GM21717 (cell line): ENCODE data around the gene SNRPA.
"Not testable (repeated sequence)": the region's sequence is repeated elsewhere in the genome, so short reads cannot be mapped to it uniquely, and the experiment has no call there.

ENCODE experiments used
- ATAC-seq: cut with Tn5 transposase; IDR thresholded peaks from one replicate; pipeline ENCODE4 v1.9.1; 2021; ENCODE audit warnings: mild to moderate bottlenecking, moderate library complexity; ENCODE audit not compliant: unreplicated experiment

The SNRPA gene

DNA sequence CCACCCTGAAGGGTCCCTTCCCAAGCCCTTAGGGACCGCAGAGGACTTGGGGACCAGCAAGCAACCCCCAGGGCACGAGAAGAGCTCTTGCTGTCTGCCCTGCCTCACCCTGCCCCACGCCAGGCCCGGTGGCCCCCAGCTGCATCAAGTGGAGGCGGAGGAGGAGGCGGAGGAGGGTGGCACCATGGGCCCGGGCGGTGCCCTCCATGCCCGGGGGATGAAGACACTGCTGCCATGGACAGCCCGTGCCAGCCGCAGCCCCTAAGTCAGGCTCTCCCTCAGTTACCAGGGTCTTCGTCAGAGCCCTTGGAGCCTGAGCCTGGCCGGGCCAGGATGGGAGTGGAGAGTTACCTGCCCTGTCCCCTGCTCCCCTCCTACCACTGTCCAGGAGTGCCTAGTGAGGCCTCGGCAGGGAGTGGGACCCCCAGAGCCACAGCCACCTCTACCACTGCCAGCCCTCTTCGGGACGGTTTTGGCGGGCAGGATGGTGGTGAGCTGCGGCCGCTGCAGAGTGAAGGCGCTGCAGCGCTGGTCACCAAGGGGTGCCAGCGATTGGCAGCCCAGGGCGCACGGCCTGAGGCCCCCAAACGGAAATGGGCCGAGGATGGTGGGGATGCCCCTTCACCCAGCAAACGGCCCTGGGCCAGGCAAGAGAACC is 49.5 kb downstream of the SNRPA start:
- ATAC-seq, result no peak

DNA sequence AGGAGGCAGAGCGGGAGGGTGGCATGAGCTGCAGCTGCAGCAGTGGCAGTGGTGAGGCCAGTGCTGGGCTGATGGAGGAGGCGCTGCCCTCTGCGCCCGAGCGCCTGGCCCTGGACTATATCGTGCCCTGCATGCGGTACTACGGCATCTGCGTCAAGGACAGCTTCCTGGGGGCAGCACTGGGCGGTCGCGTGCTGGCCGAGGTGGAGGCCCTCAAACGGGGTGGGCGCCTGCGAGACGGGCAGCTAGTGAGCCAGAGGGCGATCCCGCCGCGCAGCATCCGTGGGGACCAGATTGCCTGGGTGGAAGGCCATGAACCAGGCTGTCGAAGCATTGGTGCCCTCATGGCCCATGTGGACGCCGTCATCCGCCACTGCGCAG is 50.0 kb downstream of the SNRPA start:
- no peak for ATAC-seq

DNA sequence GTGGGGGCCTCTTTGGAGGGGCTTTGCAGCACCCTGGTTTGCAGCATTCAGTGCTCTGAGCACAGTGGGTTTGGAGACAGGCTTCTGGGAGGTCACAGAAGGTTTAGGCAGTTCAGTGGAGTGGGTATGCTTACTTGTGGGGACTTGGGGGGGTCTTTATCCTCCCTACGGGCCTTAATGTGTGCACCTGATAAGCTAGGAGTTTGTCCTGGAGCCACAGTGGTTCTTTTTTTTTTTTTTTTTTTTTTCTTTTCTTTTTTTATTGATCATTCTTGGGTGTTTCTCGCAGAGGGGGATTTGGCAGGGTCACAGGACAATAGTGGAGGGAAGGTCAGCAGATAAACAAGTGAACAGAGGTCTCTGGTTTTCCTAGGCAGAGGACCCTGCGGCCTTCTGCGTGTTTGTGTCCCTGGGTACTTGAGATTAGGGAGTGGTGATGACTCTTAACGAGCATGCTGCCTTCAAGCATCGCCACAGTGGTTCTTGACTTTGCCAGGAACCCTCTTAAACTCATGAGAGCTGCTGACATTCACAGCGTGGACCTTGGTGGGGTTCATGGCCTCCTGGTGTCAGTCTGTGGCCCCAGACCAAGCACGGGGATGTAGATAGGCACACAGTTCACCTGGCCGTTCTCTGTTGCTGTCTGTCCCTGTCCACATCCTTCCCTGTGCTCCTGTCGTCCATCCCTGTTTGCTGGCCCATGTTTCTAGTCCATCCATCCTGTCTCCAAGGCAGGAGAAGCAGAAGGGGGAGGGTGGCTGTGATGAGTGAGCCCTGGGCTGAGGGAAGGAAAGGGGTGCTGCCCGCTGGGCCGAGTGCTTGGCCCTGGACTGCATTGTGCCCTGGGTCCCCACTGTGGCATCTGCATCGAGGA is 50.7 kb downstream of the SNRPA start:
- no peak for ATAC-seq

DNA sequence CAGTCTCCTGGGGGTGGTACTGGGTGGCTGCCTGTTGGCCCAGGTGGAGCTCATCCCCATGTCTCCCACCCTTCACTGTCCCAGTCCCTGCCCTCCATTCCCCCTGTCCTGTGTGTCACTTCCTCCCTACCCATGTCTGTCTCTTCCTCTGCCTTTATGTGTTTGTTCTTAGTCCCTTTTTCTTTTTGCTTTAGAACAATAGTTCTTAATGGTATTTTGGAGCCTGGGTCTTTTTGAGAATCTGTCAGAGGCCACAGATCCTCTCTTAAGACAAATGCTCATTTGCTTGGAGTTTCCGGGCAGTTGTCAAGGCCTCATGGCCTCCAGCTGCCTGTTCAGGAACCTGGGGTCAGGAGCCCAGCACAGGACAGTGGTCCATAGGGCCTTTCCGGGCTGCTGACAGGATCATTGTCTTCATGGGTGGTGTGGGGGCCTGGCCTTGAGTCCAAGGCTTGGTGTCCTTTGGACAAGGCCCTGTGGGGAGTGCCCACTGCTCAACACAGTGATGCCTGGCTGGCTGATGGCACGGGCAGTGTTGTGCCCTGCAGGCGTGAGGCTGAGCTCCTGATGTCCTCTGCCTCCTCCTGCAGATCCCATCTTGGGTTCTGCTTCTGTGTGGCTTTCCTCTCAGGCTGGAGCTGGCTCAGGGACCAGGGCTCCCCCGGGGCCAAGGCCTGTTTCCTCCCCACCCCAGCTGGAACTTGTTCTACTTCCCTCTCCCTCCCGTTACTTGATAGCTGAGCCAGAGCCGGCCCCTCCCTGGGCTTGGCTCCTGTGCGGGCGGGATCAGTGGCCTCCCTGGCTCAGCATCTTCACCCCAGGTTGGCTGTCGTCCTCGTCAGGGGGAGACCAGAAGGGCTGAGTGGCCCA is 51.5 kb downstream of the SNRPA start:
- no peak for ATAC-seq

DNA sequence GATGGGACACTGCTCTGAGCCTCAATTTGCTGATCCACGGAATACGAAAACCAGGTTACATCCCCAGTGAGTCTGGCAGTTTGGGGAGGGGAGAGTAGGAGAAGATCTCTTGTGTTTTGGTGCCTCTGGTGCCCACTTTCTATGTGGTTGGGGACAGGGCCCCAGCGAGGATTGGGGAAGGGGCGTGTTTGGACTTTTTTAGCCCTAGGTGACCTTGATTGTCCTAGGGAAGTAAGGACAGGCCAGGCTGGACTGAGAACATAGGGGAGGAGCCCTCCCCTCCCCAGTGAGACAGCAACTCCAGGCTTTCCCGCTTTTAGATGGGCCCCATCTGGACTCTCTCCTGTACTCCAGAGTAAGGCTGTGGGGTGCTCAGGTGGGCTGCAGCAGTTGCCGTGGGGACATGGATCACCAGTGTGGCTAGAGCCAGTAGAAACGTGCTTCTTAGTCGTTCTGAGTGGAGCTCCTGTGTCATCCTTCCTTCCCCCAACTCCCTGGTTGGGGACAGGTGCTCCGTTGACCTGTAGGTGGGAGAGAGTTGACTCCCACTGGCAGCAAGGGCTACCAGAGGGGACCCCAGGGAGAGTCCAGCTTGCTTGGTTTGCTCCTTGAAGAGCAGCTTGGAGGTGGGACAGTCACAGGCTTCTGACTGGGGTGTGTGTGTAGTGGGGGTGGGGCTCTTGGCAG is 52.3 kb downstream of the SNRPA start:
- no peak for ATAC-seq

DNA sequence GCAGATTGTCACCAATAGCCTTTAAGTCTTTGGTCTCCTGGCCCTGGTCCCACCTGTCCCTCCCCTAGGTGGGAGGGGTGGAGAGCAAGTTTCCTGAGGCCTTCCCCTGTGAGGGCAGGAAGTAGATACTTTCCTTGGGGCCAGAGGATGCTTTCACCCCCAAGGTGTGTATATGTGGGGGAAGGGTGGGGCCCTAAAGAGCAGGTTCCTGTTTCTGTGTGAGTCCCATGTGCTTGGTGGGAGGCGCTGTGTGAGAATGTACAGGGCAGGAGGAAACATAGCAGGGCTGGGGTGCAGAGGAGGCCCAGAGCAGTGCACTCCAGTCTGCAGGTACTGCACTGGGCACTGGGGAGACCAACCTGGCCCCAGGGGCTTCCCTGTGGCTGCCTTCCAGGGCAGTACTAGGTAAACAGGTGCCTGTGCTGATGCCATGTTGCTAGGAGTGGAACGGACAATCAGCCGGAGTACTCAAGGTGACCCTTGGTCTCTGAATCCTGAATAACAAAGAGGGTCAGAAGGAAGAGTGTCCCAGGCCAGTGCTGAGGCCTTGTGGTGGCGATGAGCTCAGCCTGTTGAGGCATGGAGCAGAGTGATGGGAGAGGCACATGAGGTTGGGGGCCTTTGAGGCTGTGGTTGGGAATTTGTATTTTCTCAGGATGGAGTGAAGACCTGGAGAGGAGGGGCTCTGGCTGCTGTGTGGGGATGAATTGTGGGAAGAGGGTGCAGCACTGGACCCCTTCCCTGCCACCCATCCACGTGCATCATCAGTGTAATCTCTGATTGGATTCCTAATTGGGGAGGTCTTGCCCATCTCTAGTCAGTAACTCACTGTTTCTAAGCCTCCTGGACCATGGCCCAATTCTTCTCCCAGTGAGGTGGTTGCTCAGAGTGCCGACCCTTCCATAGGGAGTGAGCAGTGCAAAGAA is 53.1 kb downstream of the SNRPA start:
- ATAC-seq, result no peak

DNA sequence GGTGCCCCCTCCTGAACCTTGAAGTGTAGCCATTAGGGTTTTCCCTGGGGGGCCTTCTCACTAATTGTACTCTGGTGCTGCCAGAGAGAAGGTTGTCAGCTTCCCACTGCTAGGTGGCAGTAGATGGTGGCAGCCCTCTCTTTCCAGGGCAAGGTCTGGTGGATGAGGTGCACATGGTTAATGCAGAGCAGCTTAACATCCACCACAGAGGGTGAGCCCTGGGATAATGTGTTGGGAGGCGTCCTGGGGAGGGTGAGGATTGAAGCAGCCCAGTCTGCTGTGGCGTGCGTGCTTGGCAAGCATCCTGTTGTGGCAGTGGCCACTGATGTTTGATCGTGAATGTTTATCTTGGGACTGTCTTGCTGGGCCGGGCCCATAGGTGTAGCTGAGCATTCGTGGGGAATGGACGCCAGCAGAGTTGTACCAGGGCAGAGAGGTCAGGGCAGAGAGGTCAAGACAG is 53.8 kb downstream of the SNRPA start:
- no peak for ATAC-seq

DNA sequence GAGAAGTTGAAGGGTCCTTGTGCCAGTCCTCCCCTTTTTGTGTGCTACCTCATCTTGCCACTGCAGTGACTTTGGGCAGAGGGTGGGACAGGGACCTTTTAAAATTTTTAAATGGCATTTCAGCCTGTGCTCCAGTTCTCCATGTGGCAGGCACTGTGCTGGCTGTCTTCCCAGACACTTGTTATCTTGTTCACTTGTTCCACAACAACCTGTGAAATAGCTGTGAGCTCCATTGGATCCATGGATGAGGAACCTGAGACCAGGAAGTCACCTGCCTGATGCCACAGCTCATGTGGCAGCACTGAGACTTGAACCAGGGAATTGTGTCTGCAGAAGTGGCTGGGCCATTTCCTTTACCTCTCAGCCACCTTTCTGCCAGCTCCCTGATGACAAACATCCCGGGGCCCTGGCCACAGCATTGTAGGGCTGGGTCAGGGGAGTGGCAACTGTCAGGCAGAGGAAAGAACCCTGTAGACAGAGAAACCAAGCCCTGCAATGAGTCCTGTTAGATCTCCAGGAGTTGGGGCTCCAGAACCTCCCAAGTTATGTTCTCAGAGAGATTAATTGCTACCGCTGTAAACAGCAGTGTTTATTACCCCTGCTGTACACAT is 54.4 kb downstream of the SNRPA start:
- no peak for ATAC-seq

DNA sequence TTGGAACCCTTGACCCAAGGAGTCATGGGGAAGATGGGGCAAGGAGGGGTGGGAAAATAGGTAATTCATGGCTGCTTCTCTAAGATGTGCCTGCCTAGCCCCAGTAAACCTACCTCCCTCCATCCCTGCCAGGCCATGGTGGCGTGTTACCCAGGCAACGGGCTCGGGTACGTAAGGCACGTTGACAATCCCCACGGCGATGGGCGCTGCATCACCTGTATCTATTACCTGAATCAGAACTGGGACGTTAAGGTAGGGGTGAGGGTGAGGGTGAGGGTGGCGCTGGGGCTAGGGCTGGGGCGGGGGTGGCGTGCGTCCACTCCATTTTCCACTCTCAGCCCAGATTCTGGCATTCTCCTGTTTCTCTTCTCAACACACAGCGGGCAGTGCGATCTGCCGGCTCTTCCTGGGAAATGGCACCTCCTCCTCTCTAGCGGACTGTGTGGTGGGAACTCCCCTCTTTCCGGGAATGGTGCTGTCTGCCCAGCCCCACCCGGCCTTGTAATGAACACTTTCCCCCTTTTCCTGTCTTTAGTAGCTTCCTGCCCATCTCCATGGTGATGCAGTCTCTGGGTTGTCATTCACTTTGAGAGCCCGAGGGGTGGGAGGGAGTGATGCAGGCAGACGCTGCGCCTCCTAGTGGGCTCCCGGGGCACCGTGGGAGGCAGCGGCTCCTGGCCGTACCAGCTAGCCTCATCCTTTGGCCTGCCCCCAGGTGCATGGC is 55.6 kb downstream of the SNRPA start:
- no peak for ATAC-seq

DNA sequence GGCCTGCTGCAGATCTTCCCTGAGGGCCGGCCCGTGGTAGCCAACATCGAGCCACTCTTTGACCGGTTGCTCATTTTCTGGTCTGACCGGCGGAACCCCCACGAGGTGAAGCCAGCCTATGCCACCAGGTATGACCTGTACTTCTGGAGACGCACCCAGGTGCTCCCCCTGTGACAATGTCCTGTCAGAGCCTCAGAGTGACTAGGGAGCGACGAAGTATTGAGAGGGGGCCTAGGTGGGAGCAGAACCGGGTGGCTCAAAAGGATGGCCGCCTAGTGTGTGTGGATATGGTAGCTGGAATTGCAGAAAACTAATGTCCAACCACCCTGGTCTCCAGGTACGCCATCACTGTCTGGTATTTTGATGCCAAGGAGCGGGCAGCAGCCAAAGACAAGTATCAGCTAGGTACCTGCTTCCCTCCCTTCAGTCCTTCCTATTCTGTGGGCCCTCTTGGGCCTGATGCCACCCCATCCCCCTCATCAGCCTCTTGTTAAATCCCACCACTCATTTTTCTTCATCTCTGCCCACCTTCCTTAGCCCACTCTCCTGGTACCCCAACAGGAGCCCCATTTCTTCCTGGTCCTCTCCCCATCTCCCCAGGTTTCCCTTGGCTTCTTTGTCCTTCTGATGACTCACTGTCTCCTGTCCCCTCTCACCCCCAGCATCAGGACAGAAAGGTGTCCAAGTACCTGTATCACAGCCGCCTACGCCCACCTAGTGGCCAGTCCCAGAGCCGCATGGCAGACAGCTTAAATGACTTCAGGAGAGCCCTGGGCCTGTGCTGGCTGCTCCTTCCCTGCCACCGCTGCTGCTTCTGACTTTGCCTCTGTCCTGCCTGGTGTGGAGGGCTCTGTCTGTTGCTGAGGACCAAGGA is 56.4 kb downstream of the SNRPA start:
- ATAC-seq, result no peak

DNA sequence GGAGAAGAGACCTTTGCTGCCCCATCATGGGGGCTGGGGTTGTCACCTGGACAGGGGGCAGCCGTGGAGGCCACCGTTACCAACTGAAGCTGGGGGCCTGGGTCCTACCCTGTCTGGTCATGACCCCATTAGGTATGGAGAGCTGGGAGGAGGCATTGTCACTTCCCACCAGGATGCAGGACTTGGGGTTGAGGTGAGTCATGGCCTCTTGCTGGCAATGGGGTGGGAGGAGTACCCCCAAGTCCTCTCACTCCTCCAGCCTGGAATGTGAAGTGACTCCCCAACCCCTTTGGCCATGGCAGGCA is 57.0 kb downstream of the SNRPA start:
- no peak for ATAC-seq

DNA sequence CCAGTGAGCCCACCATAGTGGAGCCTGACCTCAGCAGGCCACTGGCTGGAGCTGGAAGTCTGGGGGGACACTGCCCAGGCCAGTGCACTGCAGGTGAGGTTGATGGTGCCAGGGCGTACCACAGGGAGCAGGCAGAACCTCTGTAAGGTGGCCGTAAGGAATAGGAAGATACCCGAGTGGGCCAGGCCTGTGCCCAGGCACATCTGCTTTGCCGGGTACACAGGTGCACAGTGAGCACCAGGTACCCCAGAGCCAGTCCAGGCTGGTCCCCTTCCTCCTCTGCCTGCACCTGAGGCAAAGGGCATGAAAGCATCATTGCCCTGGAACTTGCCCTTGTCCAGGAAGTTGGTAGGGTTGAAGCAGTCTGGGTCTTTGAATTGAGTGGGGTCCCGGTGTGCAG is 57.5 kb downstream of the SNRPA start:
- no peak for ATAC-seq

DNA sequence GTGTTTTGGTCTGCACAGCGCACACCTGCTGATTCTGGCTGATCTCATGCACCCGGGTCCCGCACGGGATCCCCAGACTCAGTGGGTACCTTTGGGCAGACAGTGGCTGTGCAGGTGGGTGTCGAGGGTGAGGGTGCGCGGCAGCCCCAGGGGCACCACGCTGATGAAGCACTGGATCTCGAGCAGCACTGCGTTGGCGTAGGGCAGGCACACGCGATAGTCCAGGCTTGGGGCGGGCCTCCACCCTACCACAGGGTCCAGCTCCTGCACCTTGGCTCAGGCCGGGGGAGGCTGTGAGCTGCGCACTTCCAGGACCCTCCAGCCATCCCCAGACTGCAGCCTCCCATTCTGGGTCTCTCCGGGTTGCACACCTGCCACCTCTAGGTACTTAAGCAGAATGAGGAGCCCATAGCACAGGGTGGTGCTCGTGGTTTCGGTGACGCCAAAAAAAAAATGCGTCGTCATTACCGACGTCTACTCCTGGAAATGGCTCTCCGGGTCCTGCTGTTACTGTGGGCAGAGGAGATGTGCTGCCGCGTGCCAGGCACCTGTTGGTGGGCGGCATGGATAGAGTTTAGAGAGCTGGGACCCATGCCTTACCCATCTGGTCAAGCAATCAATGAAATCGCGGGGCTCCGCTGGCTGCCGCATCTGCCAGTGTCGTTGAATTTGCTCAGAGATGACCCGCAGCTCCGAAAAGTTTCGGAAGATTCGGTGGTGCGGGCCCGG is 58.5 kb downstream of the SNRPA start:
- no peak for ATAC-seq

DNA sequence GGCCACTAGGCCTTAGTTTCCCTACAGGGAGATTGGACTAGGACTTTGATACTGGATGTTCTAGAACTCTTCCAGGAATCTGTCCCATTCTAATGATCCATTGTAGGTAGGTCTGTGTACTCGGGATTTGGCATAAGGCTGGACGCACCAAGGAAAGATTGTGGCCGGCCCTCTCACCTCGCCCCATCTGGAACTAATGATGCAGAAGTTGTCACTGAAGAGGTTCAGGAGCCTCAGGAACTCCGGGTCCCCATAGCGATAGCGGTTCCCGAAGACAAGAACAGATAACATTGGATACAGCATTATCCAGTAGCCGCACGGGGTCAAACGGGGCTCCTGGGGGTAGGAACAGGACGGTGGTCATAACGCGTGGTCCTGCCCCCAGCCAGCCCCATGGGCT is 59.2 kb downstream of the SNRPA start:
- ATAC-seq, result no peak

DNA sequence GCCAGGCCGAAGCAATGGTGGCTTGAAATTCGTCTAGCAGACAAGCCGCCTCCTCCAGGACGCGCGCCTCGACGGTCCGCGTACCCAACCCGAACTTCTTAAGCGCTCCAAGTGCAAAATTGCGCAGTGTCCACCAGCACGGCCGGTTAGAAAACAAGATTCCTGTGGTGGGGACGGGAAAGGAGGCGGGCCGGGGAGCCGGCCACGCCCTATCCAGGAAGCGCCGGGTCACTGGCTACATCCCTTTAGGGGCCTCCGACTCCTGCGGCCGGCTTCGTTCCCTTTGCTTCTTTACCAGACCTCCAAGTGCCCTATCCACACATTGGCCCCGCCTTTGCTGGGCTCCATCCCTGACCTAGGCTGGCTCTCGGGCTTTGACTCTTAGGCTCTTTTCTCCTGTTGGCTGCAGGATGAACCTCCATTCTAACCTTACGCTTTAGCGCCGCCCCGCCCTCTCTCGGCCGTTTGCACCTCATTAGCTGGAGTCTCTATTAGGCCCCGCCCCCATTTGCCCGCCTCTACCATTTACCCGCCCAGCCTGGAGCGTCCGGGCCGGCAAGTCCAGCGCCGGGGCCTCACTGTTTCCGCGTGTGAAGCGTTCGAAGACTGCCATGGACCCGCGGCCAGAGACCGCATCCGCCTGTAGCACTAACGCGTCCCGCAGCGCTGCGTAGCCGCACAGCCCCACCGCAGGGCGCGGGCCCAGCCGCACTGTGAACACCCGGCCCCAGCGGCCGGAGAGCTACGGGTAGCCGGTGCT is 59.8 kb downstream of the SNRPA start:
- ATAC-seq, result not testable (repeated sequence)

DNA sequence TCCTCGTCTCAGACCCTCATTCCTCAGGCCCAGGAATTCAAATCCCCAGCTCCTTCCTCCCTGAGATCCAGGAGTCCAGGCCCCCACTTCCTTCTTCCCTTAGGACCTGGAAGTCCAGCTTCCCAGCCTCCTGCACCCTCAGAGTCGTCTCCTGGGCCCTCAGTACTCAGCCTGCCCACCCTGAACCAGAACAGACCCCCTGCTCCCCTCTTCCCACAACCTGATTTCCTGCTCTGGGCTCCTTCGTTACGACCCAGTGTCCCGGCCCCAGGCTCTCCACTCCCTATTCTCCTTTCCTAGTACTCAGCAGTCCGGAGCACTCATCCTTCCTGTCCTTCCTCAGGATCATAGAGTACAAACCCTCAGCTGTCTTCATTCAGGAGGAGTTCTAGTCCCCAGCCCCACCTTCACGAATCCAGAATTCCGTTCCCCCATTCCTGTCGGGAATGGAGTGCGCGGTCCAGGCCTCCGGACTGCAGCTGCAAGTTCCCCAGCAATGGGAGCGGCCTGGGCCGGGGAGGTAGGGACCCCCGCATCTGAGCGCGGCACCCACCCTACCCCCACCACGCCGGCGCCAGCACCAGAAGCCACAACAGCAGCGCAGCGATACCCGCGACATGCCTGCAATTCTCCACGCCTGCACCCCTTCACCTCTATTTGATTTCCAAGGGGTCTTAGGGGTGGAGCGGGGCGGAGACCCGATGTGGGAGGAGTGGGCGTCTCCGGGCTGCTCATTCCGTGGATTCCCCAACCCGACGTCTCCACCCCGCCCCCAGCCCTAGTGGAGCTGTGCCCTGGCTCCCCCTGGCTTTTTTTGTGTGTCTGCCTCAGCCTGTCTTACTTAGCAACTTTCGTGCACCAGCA is 60.7 kb downstream of the SNRPA start:
- ATAC-seq, result no peak
